CD4-positive, alpha-beta T cell treated with Interleukin-4 for 1 hour (primary cell): Measurements from ENCODE around the gene NR1D1.

Source experiments
- DNase-seq, 2 donors: peaks; one replicate each; pipeline ENCODE4 v3.0.0-alpha.2; 2020 to 2022

Gene NR1D1

GRCh38 chr17:40075201-40075941, 25.0 kb downstream of the NR1D1 start:
- DNase-seq = peak; percentile 67 to 76

GRCh38 chr17:40074871-40075200, 25.6 kb downstream of the NR1D1 start:
- DNase-seq = no peak

- DNase-seq = no peak
These were observed 26.2 kb downstream of the NR1D1 start for GRCh38 chr17:40074175-40074512.

- no peak for DNase-seq
These were observed 26.8 kb downstream of the NR1D1 start for GRCh38 chr17:40073454-40074174.

GRCh38 chr17:40072735-40073346, 27.5 kb downstream of the NR1D1 start:
- no peak for DNase-seq

- no peak for DNase-seq
These were observed 28.2 kb downstream of the NR1D1 start for GRCh38 chr17:40072040-40072734.

GRCh38 chr17:40071313-40072039, 28.9 kb downstream of the NR1D1 start:
- DNase-seq = no peak

- no peak for DNase-seq
These were observed 29.6 kb downstream of the NR1D1 start for GRCh38 chr17:40070709-40071312.

GRCh38 chr17:40069751-40070708, 30.4 kb downstream of the NR1D1 start:
- DNase-seq = peak; percentile 47 to 71

GRCh38 chr17:40068917-40069750, 31.3 kb downstream of the NR1D1 start:
- peak; percentile 81 to 83 for DNase-seq

GRCh38 chr17:40068584-40068916, 31.8 kb downstream of the NR1D1 start:
- no peak for DNase-seq

GRCh38 chr17:40068129-40068581, 32.2 kb downstream of the NR1D1 start:
- no peak for DNase-seq

- no peak for DNase-seq
These were observed 32.7 kb downstream of the NR1D1 start for GRCh38 chr17:40067710-40068109.

GRCh38 chr17:40065769-40066510, 34.4 kb downstream of the NR1D1 start:
- no peak for DNase-seq

- no peak for DNase-seq
These were observed 35.2 kb downstream of the NR1D1 start for GRCh38 chr17:40064971-40065768.

GRCh38 chr17:40063901-40064531, 36.4 kb downstream of the NR1D1 start:
- DNase-seq = no peak

GRCh38 chr17:40063187-40063771, 37.1 kb downstream of the NR1D1 start:
- DNase-seq = peak; percentile 17 to 31
